H1 (cell line): ENCODE results near the gene ALK. TPM values are rescaled to one million over a fixed set of nuclear protein-coding genes. Genes with fewer than 3 reads are reported as not detected.

ENCODE experiments used
- CTCF ChIA-PET: fragments of 300-600 bp; sonication (Branson Sonifier 250); formaldehyde crosslinking; loops from one replicate; lab custom pipeline; 2021; ENCODE audit not compliant: partially characterized antibody; lab: Charles Lee
- POLR2A ChIA-PET: fragments of 300-600 bp; sonication (Branson Sonifier 250); formaldehyde crosslinking; loops from one replicate; lab custom pipeline; 2021; ENCODE audit warnings: inconsistent platforms; ENCODE audit not compliant: partially characterized antibody; lab: Charles Lee
- DNase-seq, 2 experiments: peaks; one replicate each; pipeline versions ENCODE4 v3.0.0 to v3.0.0-alpha.2; 2010 to 2022; ENCODE audit warnings: low spot score in 2 of 2, low read depth in 1 of 2, mixed read lengths in 1 of 2
- FAIRE-seq: peaks from 2 replicates; lab custom pipeline; 2011; peaks lifted over from hg19 to GRCh38; lab: Jason Lieb, UNC
- H2AFZ ChIP-seq: 2 replicates; pipeline ENCODE4 v1.8.1; 2012; ENCODE audit warnings: low read length, inconsistent platforms
- H2AK5ac ChIP-seq: 2 replicates; pipeline ENCODE4 v1.6.1; 2013; ENCODE audit warnings: low read depth, low read length
- H2BK120ac ChIP-seq: replicated peaks from 2 replicates; pipeline ENCODE3; 2013; ENCODE audit warnings: low read depth, low read length, inconsistent platforms
- H2BK12ac ChIP-seq: 2 replicates; pipeline ENCODE4 v1.6.1; 2013; ENCODE audit warnings: low read depth, low read length
- H2BK15ac ChIP-seq: 2 replicates; pipeline ENCODE4 v1.6.1; 2013; ENCODE audit warnings: low read length
- H2BK20ac ChIP-seq: 2 replicates; pipeline ENCODE4 v1.6.1; 2013; ENCODE audit warnings: low read length
- H2BK5ac ChIP-seq: 2 replicates; pipeline ENCODE4 v1.6.1; 2013; ENCODE audit warnings: low read depth, low read length
- H3K14ac ChIP-seq: 2 replicates; pipeline ENCODE4 v1.6.1; 2013; ENCODE audit warnings: inconsistent platforms; ENCODE audit not compliant: insufficient read length
- H3K18ac ChIP-seq: 2 replicates; pipeline ENCODE4 v1.6.1; 2013; ENCODE audit warnings: low read length; ENCODE audit errors: extremely low read depth
- H3K23ac ChIP-seq: 2 replicates; pipeline ENCODE4 v1.6.1; 2013; ENCODE audit warnings: inconsistent platforms; ENCODE audit not compliant: insufficient read length
- H3K23me2 ChIP-seq: 2 replicates; pipeline ENCODE4 v1.6.1; 2013; ENCODE audit warnings: low read depth, low read length
- H3K27ac ChIP-seq: 2 replicates; pipeline ENCODE4 v1.6.1; 2011; ENCODE audit warnings: low read depth, low read length, inconsistent platforms
- H3K27me3 ChIP-seq, 4 experiments: replicated peaks in 1 of 4; 1 replicate in 1 of 4; 2 replicates in 3 of 4; pipeline versions ENCODE4 v1.6.1 to v1.8.1; 2011 to 2013; ENCODE audit warnings: low read length in 3 of 4, mild to moderate bottlenecking in 3 of 4, inconsistent platforms in 2 of 4, mixed read lengths in 2 of 4, moderate library complexity in 1 of 4; ENCODE audit not compliant: control insufficient read depth in 3 of 4, insufficient read depth in 3 of 4; ENCODE audit errors: extremely low read depth in 1 of 4
- H3K36me3 ChIP-seq, 4 experiments: 2 replicates each; pipeline versions ENCODE4 v1.6.1 to v1.8.1; 2011 to 2013; ENCODE audit warnings: mild to moderate bottlenecking in 4 of 4, low read length in 3 of 4, moderate library complexity in 2 of 4, control low read depth in 1 of 4, inconsistent platforms in 1 of 4; ENCODE audit not compliant: insufficient read depth in 4 of 4, control insufficient read depth in 2 of 4
- H3K4ac ChIP-seq: replicated peaks from 2 replicates; pipeline ENCODE3; 2013; ENCODE audit warnings: low read length, low read depth, mixed read lengths, inconsistent platforms; ENCODE audit not compliant: insufficient read length
- H3K4me1 ChIP-seq, 4 experiments: replicated peaks in 1 of 4; 1 replicate in 1 of 4; 2 replicates in 3 of 4; pipeline versions ENCODE4 v1.6.1 to v1.8.1; 2011 to 2013; ENCODE audit warnings: low read length in 3 of 4, inconsistent platforms in 2 of 4, mixed read lengths in 1 of 4; ENCODE audit not compliant: insufficient read depth in 4 of 4, control insufficient read depth in 3 of 4
- H3K4me2 ChIP-seq, 2 experiments: 2 replicates each; pipeline versions ENCODE4 v1.6.1 to v1.8.1; 2011 to 2013; ENCODE audit warnings: low read depth in 2 of 2, low read length in 2 of 2, control low read depth in 1 of 2, inconsistent platforms in 1 of 2, mild to moderate bottlenecking in 1 of 2; ENCODE audit not compliant: insufficient read depth in 1 of 2
- H3K4me3 ChIP-seq, 4 experiments: fragments of 200-600, 300-600 bp in 1 of 4; sonication (generic), shearing (Covaris generic), sonication (Bioruptor Twin) in 1 of 4; 2 replicates each; pipeline versions ENCODE4 v1.5.1 to v1.8.1; 2011 to 2016; ENCODE audit warnings: low read length in 4 of 4, low read depth in 3 of 4, control low read depth in 2 of 4, inconsistent platforms in 2 of 4, mild to moderate bottlenecking in 2 of 4, mixed read lengths in 1 of 4, moderate library complexity in 1 of 4; ENCODE audit not compliant: insufficient read depth in 2 of 4; ENCODE audit errors: extremely low read depth in 1 of 4
- H3K56ac ChIP-seq: replicated peaks from 2 replicates; pipeline ENCODE3; 2013; ENCODE audit warnings: low read depth, mild to moderate bottlenecking, mixed read lengths, low read length, inconsistent platforms; ENCODE audit not compliant: insufficient read length
- H3K79me1 ChIP-seq: 2 replicates; pipeline ENCODE4 v1.6.1; 2013; ENCODE audit warnings: low read depth, low read length, control low read depth
- H3K79me2 ChIP-seq, 2 experiments: 2 replicates each; pipeline versions ENCODE4 v1.6.1 to v1.8.1; 2012 to 2013; ENCODE audit warnings: low read length in 2 of 2, mild to moderate bottlenecking in 2 of 2, inconsistent platforms in 1 of 2; ENCODE audit not compliant: insufficient read depth in 2 of 2, control insufficient read depth in 1 of 2
- H3K9ac ChIP-seq, 4 experiments: replicated peaks in 1 of 4; 1 replicate in 1 of 4; 2 replicates in 3 of 4; pipeline versions ENCODE4 v1.6.1 to v1.8.1; 2011 to 2013; ENCODE audit warnings: low read depth in 3 of 4, low read length in 3 of 4, control low read depth in 2 of 4, mild to moderate bottlenecking in 2 of 4, moderate library complexity in 2 of 4, inconsistent platforms in 1 of 4; ENCODE audit errors: extremely low read depth in 1 of 4
- H3K9me3 ChIP-seq, 2 experiments: 2 replicates each; pipeline versions ENCODE4 v1.6.1 to v1.8.1; 2012 to 2013; ENCODE audit warnings: mild to moderate bottlenecking in 2 of 2, moderate library complexity in 2 of 2, control low read depth in 1 of 2, inconsistent platforms in 1 of 2, low read depth in 1 of 2, low read length in 1 of 2, mixed read lengths in 1 of 2; ENCODE audit not compliant: insufficient read depth in 2 of 2
- H4K20me1 ChIP-seq, 2 experiments: replicated peaks in 1 of 2; 2 replicates each; pipeline versions ENCODE3 to v1.8.1; 2011 to 2013; ENCODE audit warnings: inconsistent platforms in 2 of 2, low read length in 2 of 2, mild to moderate bottlenecking in 1 of 2; ENCODE audit not compliant: insufficient read depth in 2 of 2, control insufficient read depth in 1 of 2
- H4K5ac ChIP-seq: 2 replicates; pipeline ENCODE4 v1.6.1; 2013; ENCODE audit warnings: low read length, low read depth, mixed read lengths, inconsistent platforms; ENCODE audit not compliant: insufficient read length
- H4K8ac ChIP-seq: 2 replicates; pipeline ENCODE4 v1.8.0; 2013; ENCODE audit warnings: mild to moderate bottlenecking, moderate library complexity, low read length, inconsistent platforms; ENCODE audit not compliant: insufficient read depth; ENCODE audit errors: extremely low read depth
- H4K91ac ChIP-seq: replicated peaks from 2 replicates; pipeline ENCODE3; 2013; ENCODE audit warnings: low read length, mixed read lengths, inconsistent platforms; ENCODE audit not compliant: insufficient read length
- CEBPB ChIP-seq: IDR thresholded peaks from 2 replicates; pipeline ENCODE4 v1.6.1; 2012; ENCODE audit warnings: low read depth, low read length
- EZH2 ChIP-seq: fragments of 200-600 bp; sonication (generic); IDR thresholded peaks from 2 replicates; pipeline ENCODE4 v1.7.1; 2012; ENCODE audit warnings: low read depth, mild to moderate bottlenecking, moderate library complexity, low read length, inconsistent platforms; ENCODE audit not compliant: severe bottlenecking
- POU5F1 ChIP-seq: IDR thresholded peaks from 2 replicates; pipeline ENCODE4 v1.6.1; 2011; ENCODE audit warnings: low read depth, mild to moderate bottlenecking, low read length, moderate library complexity
- RFX5 ChIP-seq: IDR thresholded peaks from 2 replicates; pipeline ENCODE4 v1.6.1; 2011; ENCODE audit warnings: low read depth, low read length, improper control_type of control experiment, borderline replicate concordance
- SIX5 ChIP-seq: IDR thresholded peaks from 2 replicates; pipeline ENCODE4 v1.6.1; 2011; ENCODE audit warnings: mild to moderate bottlenecking, low read depth, low read length
- TCF12 ChIP-seq: IDR thresholded peaks from 2 replicates; pipeline ENCODE4 v1.6.1; 2011; ENCODE audit warnings: low read depth, mild to moderate bottlenecking, low read length
- WGBS, 2 experiments: shearing (Covaris generic) in 1 of 2; methylation state at CpG; one replicate each; pipeline versions ENCODE4 v1.1.6 to v1.1.7; 2013 to 2015; ENCODE audit warnings: low lambda C conversion rate in 2 of 2, mixed read lengths in 2 of 2, inconsistent platforms in 1 of 2, low coverage in 1 of 2, missing lambda C conversion rate in 1 of 2; ENCODE audit not compliant: insufficient replicate concordance in 2 of 2, insufficient coverage in 1 of 2, insufficient read length in 1 of 2; ENCODE audit errors: extremely low coverage in 1 of 2, missing lambda C conversion rate in 1 of 2; 5-methylcytosine and 5-hydroxymethylcytosine counted together
- polyA plus RNA-seq, 7 experiments: library from polyadenylated mRNA; depleted of rRNA in 3 of 7; stranded (reverse) in 5 of 7; unstranded in 2 of 7; fragments of >200 nt in 5 of 7; fragments of 200-250 nt in 2 of 7; gene quantifications; 1 replicate in 5 of 7; 2 replicates in 1 of 7; 4 replicates in 1 of 7; pipeline versions ENCODE4 v1.2.1 to v1.2.3, GENCODE V29; 2011 to 2013; ENCODE audit warnings: missing spikeins in 2 of 7, mixed read lengths in 2 of 7
- total RNA-seq: library from RNA; stranded (reverse); fragmentation: NEBNext Ultra II Directional; extraction: Animal tissue kit (Norgen Biotek cat#: 25700); gene quantifications from 2 replicates; pipeline ENCODE4 v1.2.1, GENCODE V29; 2021
- TF ChIP-seq, protein P1 (sequence below): IDR thresholded peaks from 2 replicates; pipeline ENCODE4 v1.6.1; 2011; ENCODE audit warnings: low read length, improper control_type of control experiment
- TF ChIP-seq, protein P2 (sequence below), 3 experiments: IDR thresholded peaks; 1 replicate in 2 of 3; 2 replicates in 1 of 3; pipeline versions ENCODE4 v1.5.1 to v1.6.1; 2011; ENCODE audit warnings: low read length in 3 of 3, mild to moderate bottlenecking in 3 of 3, inconsistent platforms in 2 of 3, low read depth in 1 of 3, moderate library complexity in 1 of 3; ENCODE audit not compliant: insufficient read depth in 1 of 3; ENCODE audit errors: control extremely low read depth in 1 of 3

The ALK gene
- total and polyA plus RNA-seq, 2 of the 8 experiments (the other 6 are each of a cell fraction or from before 2014, with no cell fraction given) = 0.02 to 0.09 TPM

DNA sequence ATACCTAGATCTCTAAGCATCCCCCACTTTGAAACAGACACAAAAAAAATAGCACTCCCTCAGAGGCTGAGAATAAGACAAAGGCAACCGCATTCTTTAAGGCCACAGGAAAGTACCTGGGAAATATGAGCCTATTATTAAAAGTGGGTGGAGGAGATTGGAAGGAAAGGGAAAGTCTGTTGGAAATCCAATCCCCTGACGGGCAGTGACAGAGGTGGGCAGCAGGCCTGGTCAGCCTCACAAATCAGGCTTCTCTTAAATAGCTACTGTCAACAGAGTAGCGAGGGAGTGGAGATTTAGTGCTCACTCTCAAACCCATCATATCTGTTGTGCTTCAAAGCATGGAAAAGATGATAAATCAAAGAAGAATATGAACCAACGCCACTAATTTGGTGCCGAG is 324.4 kb downstream of the ALK start:
- Histone ChIP-seq H3K4me1 (no peaks in the 10 kb centered on the region), H2BK12ac (no peak overlapping the region), H2BK120ac (no peak overlapping the region), H2BK15ac (no peak overlapping the region), H3K23ac (no peak overlapping the region), H3K9ac (no peak overlapping the region), H3K4ac (no peak overlapping the region), H3K14ac (no peak overlapping the region), H2AK5ac (no peak overlapping the region), H3K56ac (no peak overlapping the region), H4K5ac (no peak overlapping the region), H3K27me3 (no peaks in the 10 kb centered on the region), H3K9me3 (no peaks in the 10 kb centered on the region), H3K23me2 (no peaks in the 10 kb centered on the region), H4K8ac (no peak overlapping the region), H3K79me1 (no peaks in the 10 kb centered on the region), H2BK20ac (no peak overlapping the region), H3K79me2 (no peaks in the 10 kb centered on the region), H4K20me1 (no peaks in the 10 kb centered on the region), H3K4me2 (no peak overlapping the region), H3K4me3 (no peak overlapping the region), H3K36me3 (no peaks in the 10 kb centered on the region), H4K91ac (no peak overlapping the region), H2AFZ (no peak overlapping the region), H3K18ac (no peak overlapping the region), H3K27ac (no peak overlapping the region), H2BK5ac (no peak overlapping the region)
- TF ChIP-seq CEBPB (no peak), SIX5 (no peak), TCF12 (no peak), POU5F1 (no peak), EZH2 (no peak), RFX5 (no peak)
- TF ChIP-seq, protein P1, sequence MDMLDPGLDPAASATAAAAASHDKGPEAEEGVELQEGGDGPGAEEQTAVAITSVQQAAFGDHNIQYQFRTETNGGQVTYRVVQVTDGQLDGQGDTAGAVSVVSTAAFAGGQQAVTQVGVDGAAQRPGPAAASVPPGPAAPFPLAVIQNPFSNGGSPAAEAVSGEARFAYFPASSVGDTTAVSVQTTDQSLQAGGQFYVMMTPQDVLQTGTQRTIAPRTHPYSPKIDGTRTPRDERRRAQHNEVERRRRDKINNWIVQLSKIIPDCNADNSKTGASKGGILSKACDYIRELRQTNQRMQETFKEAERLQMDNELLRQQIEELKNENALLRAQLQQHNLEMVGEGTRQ = no peak
- TF ChIP-seq, protein P2, sequence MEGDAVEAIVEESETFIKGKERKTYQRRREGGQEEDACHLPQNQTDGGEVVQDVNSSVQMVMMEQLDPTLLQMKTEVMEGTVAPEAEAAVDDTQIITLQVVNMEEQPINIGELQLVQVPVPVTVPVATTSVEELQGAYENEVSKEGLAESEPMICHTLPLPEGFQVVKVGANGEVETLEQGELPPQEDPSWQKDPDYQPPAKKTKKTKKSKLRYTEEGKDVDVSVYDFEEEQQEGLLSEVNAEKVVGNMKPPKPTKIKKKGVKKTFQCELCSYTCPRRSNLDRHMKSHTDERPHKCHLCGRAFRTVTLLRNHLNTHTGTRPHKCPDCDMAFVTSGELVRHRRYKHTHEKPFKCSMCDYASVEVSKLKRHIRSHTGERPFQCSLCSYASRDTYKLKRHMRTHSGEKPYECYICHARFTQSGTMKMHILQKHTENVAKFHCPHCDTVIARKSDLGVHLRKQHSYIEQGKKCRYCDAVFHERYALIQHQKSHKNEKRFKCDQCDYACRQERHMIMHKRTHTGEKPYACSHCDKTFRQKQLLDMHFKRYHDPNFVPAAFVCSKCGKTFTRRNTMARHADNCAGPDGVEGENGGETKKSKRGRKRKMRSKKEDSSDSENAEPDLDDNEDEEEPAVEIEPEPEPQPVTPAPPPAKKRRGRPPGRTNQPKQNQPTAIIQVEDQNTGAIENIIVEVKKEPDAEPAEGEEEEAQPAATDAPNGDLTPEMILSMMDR (IDR thresholded peaks at IDR 0.05; ENCODE audit: control extremely low read depth in 1 of 3, insufficient read depth in 1 of 3, low read depth in 1 of 3, low read length in 3 of 3) = no peak
- WGBS, 2 experiments = 77% methylated on average over 5 of the region's 5 CpGs; no CpG with 5 or more reads in 1 of the 2 experiments
- DNase-seq (no peak), FAIRE-seq (no peak)
- ChIA-PET POLR2A (no interaction called here), CTCF (no interaction called here)
